Activated T-cell treated with anti-CD3 and anti-CD28 coated beads for 1 hour (primary cell): Measurements from ENCODE around the gene HS2ST1.

Experiments
- DNase-seq: peaks from one replicate; pipeline ENCODE4 v3.0.0-alpha.2; 2020; ENCODE audit warnings: low read depth

The HS2ST1 gene

DNA sequence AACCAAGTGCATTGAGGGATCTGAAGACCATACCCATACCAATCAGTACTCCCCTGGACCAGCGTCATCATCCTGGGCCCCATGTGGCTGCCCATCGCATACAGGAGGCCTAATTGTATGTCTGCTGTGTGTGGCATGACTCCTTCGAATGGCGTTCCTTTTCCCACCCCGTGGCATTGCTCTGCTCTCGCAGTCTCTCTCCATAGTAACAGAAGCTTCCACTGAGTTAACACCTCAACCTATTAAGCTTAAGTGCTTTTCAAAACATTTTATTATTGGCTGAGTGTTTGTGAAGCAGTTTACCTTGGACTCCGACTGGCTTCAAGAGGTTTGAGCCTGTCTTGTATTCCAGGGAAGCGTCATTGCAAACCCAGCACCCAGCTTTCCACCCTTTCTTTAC lies 227.1 kb downstream of the HS2ST1 start:
- no peak for DNase-seq

DNA sequence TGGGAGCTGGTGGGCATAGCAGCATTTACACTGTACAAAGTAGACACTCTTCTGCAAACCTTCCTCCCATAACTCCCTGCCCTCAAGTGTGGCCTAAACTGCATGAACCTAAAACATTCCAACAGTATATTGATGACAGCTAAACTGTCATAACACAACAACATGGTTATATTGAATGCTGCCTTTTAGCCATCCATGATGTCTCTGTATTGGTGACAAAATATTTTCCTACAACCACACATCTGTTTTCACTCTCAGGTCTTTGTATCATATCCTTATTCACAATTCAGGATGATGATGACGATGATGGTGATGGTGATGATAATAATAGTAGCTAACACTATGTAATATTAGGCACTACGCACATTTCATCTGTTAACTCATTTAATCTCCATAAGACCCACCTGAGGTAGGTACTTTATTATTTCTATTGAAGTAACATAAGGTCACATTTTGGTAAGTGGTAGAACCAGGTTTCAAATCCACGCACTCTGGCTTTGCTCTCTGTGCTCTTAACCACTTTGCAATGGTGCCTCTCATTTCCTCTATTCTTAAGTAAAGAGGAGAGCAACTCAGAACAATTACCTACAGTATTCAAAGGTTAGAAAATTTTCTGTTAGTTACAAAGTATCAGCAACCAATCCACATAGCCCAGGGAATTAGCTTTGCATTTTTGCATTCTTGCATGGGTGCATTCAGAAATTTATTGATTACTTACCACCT lies 229.1 kb downstream of the HS2ST1 start:
- no peak for DNase-seq

DNA sequence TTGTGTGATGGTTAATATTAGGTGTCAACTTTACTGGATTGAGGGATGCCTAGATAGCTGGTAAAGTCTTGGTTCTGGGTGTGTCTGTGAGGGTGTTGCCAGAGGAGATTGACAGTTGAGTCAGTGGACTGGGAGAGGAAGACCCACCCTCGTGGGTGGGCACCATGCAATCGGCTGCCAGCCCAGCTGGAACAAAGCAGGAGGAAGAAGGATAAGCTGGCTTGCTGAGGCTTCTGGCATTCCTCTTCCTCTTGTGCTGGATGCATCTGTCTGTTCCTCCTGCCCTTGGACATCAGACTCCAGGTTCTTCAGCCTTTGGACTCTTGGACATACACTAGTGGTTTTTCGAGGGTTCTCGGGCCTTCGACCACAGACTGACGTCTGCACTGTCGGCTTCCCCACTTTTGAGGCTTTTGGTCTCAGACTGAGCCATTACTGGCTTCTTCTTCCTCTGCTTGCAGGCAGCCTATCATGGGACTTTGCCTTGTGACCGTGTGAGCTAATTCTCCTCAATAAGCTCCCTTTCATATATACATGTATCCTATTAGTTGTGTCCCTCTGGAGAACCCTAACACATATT lies 230.0 kb downstream of the HS2ST1 start:
- DNase-seq: no peak

DNA sequence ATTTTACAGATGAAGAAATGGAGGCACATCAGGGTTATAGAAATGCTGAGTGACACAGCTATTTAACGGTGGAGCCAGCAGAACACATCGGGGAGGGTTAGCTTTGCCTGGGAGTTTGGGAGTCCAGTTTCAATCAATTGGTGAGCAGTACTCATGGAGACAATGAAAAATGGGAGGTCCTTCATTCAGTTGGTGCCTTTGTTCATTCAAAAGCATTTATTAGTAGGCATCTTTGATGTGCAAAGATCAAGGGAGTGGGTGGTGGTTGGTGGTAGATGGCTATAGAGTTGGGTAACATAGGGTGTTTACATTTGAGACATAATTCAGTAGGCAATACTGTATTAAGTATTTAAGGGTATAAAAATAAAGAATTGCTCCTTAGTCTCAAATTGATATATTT lies 230.5 kb downstream of the HS2ST1 start:
- no peak for DNase-seq

DNA sequence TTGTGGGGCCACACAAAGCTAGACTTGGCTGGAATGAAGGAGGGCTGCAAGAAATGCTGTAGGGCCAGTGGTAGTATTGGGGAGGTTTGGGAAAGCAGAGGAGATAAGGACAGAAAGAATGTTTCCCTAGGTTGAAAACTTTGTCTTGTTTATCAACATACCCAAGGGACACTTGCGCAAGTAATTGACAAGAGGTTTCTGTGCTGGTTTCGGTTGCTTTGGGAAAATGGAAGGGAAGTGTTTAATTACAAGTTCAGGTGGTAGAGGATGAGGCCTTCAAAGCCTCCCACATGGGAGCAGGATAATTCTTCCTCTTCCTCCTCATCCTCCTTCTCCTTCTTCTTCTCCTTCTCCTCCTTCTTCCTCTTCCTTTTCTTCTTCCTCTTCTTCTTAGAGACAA lies 232.1 kb downstream of the HS2ST1 start:
- no peak for DNase-seq

DNA sequence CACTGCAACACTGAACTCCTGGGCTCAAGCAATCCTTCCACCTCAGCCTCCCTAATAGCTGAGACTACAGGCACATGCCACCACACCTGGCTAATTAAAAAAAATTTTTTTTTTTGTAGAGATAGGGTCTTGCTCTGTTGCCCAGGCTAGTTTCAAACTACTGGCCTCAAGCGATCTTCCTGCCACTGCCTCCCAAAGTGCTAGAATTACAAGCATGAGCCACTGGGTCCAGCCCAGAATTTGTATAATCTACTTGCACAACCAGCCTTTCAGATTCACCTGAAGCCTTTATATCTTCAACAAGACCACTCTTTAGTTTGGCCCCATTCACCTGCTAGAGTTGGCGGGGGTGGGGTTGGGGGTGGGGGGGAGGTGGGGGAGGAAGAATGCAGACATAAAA lies 232.6 kb downstream of the HS2ST1 start:
- DNase-seq: no peak

DNA sequence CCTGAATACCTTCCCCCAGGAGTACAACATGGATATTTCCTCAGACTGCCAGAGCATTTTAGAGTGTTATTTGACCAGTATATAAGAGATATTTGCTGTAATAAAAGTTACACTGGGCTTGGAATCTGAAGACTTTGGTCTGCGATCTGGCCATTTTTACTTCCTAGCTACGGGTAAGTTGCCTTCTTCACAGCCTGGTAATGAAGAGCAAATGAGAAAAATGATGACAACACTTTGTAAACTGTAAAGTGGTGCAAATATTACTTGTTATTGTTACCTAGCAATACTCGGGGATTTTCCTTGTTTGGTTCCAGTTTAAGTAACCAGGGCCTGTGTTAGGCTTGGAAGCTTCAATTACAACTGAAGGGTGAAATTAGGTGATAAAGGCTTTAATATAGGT lies 233.4 kb downstream of the HS2ST1 start:
- no peak for DNase-seq

DNA sequence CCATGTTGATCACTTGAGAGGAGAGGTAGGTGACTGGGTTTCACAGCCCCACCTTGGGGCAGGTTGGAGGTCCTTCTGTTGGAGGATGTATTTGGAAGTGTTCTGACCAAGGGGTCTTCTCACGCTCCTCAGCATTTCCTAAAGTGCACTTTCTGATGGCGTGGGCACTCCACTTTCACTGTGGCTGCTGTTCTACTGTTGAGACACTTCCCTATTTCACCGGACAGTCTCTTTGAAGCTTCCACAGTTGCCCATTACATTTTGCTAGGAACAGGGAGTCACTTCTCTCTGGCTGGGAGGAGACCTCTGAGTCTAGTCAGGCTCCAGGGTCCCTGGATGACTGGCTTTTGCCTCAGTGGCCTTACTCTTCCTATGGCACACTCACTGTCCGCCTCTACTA lies 234.2 kb downstream of the HS2ST1 start:
- no peak for DNase-seq

DNA sequence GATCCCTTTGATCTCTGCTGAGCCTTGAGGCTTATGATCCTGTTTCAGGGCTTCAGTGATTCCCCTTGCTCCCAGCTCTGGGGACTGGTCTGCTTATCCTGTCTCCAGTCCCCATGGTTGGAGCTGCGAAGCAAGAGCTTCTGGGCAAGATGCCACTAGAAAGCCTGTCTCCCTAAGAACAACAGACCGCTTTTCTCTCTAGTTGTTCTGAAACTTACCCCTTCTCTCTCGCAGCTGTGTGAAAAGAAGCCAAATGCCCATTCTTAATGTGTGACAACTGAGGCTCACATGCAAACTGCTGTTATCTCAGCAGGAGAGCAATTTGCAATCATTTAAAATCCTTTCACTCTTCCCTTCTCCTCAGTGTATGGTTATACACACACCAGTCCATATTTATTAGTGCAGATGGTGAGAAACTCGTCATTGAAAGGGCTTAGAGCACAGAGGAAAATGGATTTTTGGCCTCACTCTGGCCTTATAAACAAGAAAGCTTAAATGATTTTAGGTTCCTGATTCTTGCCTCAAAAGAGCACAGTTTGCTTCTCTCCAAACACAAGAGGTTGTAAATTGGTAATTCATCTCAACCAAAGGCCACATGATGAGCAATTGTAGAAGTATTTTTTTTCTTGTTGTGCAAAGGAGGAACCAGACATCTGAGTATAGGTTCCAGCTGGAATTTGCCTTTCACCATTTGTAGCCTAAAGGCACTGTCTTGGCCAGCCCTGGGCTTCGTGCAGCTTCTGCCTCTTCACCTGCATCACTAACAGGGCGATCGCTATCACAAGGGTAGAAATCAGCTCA lies 235.0 kb downstream of the HS2ST1 start:
- no peak for DNase-seq

DNA sequence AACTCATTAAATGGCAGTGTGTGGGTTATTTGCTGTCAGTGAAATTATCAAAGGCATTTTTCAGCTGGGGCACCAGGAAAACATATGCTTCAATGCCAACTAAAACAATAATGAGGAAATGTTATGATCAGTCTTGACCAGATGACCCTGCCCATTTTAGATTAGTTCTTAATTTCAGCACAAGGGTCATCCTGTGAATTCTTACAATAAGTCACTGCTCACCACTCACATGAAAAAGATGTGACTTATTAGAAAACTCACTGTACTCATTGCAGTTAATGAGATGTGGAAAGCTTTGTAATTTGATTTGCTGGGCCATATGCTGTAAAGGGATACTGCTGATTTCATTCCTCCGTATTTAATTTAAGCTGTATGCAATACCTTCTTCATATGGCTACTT lies 235.7 kb downstream of the HS2ST1 start:
- DNase-seq: no peak

DNA sequence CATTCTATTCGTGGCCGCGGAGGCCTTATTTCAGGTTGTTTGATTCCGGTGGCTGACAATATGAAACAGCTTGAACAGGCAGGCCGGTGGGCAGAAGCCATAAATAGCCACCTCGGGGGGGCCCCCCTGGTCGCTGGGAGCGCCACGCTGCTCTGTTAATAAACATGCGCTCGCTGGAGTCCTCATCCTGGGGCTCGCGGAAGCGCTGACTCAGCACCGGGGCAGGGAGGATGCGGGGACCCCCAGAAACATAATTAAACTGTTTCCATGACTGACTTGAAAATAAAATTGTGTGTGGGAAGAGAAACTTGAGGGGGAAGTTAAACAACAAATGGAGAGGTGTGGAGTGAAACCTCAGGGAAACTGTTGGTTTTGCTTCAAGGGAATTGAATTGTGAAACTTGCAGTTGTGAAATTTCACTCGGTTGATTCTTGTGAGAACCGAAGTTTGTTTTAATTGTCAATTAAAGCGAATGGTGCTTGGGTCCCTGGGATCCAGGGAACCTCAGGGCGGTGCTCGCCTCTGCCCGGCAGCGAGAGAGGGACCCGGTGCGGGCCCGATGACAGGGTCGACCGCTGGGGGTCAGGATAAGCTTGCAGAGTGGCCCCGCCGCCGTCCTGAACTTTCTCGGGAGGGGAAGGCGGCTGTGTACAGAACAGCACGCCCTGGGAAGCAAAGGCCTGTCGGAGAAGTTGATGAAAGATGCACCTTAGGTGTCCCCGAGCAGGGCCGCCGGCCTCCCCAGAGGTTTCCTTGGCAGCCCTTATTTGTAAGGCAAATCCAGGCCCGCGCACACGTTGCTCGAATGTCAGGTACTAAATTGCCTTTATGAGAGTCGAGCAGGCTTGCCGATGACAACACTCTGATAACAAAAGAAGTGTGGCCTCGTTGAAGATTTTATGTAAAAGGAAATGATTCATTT lies 237.3 kb downstream of the HS2ST1 start:
- no peak for DNase-seq

DNA sequence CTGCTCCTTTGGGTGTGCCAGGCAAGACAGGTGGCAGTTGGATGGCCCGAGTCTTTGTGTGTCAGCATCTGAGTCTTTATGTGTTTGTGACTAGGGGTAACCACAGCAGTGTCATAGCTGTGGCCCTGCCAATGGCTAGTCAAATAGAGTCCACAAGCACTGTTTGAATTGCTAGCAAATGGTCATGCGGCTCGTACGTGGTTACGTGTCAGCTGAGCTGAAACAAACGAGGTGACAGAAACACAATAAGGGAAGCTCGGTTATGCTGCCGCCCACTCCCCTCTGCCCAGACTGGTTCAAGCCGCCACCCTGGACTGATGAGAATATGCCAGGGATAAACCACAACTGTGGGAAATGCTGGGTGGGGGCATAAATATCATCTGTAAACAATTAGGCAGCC lies 239.9 kb downstream of the HS2ST1 start:
- no peak for DNase-seq

DNA sequence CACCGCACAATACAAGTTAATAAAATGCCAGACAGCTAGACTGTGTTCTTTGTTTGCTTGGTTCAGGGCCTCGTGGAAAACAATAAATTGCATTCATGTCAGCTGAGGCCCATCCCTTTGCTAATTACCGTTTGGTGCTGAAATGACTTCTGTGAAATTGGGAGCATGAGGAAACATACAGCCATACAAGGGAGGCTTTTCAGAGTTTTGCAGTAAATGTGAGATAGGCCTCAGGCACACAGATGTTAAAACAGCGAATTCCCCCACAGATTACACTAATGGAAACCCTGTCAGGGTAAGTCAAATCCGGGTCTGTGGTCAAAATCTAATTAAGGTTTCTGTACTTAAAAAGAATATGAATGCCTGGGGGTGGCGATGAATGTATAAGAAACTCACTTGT lies 240.7 kb downstream of the HS2ST1 start:
- DNase-seq: no peak

DNA sequence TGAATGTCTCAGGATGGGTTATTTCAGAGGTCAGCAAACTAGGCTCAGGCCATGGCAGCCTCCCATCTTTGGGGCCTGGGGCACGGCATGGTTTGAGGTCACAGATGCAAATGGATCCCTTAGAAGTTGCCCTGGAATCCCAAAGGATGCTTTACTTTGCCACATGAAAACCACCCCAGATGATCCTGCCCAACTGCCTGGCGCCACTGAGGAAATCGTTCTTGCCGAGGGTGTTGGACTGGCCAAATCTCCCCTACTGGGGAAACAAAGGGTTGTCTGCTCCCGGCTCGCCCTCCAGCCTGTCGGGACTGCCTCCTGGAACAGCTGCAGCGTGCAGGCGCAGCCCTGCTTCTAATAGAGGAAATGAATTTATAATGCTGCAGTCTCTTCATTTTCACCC lies 241.2 kb downstream of the HS2ST1 start:
- DNase-seq: no peak

DNA sequence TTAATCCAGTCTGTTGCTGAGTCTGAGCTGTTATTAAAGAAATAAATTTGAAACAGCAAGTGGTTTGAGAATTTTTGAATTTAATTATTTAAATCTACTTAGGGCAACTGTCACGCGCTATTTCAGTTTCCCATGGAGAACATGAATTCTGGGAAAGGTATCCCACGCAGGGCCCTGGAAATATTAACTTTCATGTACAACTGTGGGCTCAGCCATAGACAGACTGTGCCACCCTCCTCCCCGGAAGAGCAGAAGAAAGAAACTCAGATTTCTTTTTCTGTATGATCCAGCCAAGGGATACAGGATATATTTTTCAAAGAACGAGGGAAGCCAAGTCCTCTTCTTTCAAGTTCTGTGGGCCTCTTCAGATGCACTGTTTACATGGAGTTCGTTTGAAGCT lies 241.7 kb downstream of the HS2ST1 start:
- no peak for DNase-seq

DNA sequence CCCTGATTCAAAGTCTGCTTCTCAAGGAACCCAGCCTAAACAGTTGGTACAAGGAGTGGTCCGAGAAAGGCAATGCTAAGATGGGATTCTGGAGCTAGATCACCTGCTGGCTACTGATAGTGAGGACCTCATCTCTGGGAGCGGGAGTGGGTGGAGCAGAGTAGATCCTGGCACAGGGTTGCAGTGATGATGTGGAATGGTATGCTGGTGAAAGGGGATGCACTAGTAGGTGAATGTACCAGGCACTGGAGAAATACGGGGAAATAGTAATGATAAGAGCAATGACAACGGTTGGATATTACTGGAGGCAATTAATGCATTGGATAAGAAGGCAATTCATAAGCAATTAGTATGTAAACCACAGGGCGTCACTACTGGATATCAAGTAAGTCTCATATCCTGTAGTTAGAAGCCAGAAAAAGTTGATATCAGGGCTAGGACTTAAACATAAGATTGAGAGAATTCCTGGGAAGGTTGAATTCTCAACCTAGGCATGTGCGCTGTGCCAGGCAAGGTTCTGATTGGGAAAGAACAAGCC lies 245.0 kb downstream of the HS2ST1 start:
- DNase-seq: no peak
